NK-92 treated with Interleukin-12 subunit alpha and Interleukin-12 subunit beta, amount 100 ng/mL, for 24 hours (cell line): ENCODE data around the gene RAB10.
"Not testable (repeated sequence)": the region's sequence is repeated elsewhere in the genome, so short reads cannot be mapped to it uniquely, and the experiment has no call there.

Experiments
- DNase-seq: peaks from one replicate; lab custom pipeline; 2025; lab: John Stamatoyannopoulos, UW

The RAB10 gene

DNA sequence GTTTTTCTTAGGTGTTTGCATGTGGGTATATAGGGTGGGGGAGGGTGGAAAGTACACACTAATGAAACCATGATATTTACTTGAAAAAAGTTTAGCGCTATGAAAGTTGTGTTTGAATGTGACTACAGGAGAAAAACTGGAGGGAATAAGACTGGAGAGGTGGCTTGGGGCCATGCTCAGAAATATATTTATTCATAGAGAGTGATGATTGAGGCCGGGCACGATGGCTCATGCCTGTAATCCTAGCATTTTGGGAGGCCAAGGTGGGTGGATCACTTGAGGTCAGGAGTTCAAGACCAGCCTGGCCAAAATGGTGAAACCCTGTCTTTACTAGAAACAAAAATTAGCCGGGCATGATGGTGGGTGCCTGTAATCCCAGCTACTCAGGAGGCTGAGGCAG, 55.0 kb downstream of the RAB10 start:
- not testable (repeated sequence) for DNase-seq

- DNase-seq, result no peak
These were observed 55.5 kb downstream of the RAB10 start for GRCh38 chr2:26089337-26089736.

GRCh38 chr2:26095758-26096157, 61.9 kb downstream of the RAB10 start:
- DNase-seq, result no peak

- DNase-seq, result no peak
These were observed 66.0 kb downstream of the RAB10 start for GRCh38 chr2:26099933-26100332.

DNA sequence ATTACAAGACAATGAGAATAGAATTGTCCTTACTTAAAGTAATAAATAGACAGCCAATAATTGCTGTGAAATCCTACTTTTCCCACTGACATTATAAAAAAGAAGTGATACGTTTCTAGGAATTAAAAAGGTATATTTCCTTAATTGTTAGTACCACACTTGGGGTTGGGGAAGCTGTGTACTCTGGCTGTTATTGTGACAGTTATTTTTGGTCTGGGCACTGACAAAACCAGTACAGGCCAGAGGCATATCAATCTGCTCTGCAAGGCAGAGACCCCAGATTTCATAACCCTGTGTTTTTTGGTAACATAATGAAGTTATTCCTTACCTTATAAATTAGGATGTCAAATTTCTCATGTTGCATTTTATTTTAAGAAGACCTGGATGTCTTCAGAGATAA, 66.5 kb downstream of the RAB10 start:
- DNase-seq, result no peak

- DNase-seq, result no peak
These were observed 69.9 kb downstream of the RAB10 start for GRCh38 chr2:26103752-26104151.

DNA sequence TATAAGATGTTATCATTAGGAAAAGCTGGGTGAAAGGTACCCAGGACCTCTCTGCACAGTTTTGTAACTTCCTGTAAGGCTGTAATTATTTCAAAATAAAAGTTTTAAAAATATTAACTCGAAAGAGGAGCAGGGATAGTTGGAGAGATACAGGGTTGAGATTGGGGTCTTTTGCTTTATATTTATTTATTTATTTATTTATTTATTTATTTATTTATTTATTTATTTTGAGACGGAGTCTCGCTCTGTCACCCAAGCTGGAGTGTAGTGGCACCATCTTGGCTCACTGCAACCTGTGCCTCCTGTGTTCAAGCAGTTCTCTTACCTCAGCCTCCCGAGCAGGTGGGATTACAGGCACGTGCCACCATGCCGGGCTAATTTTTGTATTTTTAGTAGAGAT, 74.8 kb downstream of the RAB10 start:
- DNase-seq, result not testable (repeated sequence)

GRCh38 chr2:26112201-26112600, 78.3 kb downstream of the RAB10 start:
- no peak for DNase-seq

- no peak for DNase-seq
These were observed 80.3 kb downstream of the RAB10 start for GRCh38 chr2:26114151-26114550.

DNA sequence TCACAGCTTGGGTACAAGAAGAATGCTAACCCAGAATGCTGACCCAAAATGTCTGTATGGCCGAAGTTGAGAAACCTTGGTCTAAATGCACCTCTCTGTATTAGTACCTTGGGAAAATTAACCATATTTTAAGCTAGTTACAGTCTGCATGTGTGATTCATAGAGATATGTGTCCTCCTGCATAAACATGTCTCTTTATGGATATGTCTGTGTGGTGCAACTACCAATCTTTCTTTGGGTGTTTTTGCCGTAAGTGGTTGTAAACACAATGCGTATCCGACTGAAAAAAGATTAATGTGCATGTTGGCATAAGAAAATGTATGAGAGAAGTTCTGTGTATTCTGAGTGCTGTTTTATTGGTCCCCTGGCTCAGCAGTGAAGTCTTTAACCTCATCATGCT, 84.8 kb downstream of the RAB10 start:
- DNase-seq, result no peak

- DNase-seq, result no peak
These were observed 85.6 kb downstream of the RAB10 start for GRCh38 chr2:26119521-26119920.

- DNase-seq, result no peak
These were observed 88.7 kb downstream of the RAB10 start for GRCh38 chr2:26122630-26123029.

GRCh38 chr2:26123426-26123825, 89.5 kb downstream of the RAB10 start:
- no peak for DNase-seq

GRCh38 chr2:26126074-26126473, 92.2 kb downstream of the RAB10 start:
- DNase-seq, result no peak

DNA sequence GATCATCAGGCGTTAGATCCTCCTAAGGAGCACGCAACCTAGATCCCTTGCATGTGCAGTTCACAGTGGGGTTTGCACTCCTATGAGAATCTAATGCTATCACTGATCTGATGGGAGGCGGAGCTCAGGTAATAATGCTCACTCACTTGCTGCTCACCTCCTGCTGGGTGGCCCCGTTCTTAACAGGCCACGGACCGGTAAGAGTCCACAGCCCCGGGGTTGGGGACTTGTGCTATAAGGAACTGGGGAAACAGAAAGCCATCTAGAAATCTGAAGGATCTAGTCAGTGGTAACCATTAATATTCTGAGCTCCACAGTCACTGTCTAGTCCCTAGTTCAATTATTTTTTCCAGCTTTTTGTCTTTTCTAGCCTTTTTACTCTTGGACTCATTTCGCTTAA, 94.3 kb downstream of the RAB10 start:
- no peak for DNase-seq

DNA sequence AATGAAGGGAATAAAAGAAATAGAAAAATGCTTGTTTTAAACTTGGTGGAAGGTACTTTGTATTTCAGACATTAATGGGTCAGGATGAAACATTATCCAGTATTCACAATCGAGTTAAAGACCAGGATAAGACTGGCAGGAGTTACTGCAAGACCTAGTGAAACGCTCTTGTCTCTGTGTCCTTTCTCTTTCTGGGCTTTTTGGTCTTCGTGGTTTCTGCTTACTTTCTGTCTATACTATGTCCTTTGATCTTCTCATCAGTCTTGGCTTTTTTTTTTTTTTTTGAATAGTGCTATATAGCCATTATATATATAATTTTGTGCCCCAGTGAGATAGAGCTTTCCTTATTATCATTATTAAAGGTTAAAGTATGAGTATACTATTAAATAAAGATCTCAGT, 96.9 kb downstream of the RAB10 start:
- DNase-seq, result no peak

DNA sequence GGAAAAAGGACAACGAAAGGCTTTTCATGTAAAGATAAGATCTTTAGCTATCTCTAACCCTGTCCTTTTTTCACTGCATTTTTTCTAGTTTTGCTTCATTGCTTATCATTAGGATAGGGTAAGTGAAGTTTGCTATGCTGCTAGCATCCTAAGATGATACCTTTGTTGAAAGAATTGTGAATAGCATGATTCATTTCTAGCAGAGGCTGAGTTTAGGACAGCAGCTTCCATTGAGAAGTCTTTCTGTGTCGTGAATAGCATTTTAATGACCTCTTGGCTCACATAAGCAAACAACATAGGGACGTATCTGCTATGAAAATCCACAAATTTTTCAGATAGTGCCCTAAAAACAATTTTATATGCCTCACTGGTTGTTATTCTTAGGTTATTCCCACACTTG, 102.6 kb downstream of the RAB10 start:
- DNase-seq, result no peak

- DNase-seq, result no peak
These were observed 105.6 kb downstream of the RAB10 start for GRCh38 chr2:26139269-26140183.

DNA sequence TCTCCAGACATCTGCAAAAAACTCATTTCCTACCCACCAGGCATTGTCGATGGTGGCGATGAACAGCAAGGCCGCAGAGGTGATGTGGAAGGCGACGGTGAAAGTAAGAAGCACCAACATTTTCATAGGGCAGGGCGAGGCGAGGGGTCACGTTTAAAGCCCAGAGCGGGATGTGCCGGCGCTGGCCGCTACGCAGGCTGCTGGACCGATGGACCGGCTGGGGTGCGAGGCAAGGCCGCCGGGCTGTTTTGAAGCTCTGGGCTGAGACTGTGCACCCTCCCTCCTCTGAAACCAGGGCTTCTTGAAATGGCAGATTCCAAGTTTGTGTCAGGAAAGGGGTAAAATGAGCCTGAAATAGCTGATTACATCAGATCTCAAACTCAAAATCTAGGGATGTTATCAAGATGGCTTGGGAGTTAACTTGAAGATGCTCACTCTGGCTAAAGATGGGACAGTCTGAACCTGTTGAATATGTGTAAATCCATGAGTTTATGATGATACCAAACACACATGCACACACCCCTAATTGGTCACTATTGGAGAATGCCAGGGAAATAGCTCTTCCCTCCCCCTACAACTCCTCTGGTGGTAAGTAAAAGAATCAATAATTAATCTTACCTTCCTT, 107.4 kb downstream of the RAB10 start:
- no peak for DNase-seq

DNA sequence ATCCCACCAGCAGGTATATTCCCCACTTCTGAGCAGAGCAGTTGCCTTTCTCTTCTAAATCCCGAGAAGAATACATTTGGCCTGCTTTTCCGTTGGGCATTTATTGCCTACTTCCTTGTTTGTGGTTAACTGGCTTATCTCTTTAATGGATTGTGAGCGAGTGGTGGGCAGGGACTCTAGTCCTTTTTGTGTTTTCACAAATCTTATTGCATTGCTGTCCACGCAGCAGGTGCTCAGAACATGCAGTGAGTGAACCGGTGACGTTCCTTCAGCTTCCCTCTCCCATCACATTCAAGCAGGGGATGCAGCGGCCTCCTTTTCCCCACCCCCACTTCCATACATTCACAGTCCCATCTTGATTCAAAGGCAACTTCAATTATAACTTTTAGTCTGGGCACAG, 110.1 kb downstream of the RAB10 start:
- DNase-seq, result no peak

DNA sequence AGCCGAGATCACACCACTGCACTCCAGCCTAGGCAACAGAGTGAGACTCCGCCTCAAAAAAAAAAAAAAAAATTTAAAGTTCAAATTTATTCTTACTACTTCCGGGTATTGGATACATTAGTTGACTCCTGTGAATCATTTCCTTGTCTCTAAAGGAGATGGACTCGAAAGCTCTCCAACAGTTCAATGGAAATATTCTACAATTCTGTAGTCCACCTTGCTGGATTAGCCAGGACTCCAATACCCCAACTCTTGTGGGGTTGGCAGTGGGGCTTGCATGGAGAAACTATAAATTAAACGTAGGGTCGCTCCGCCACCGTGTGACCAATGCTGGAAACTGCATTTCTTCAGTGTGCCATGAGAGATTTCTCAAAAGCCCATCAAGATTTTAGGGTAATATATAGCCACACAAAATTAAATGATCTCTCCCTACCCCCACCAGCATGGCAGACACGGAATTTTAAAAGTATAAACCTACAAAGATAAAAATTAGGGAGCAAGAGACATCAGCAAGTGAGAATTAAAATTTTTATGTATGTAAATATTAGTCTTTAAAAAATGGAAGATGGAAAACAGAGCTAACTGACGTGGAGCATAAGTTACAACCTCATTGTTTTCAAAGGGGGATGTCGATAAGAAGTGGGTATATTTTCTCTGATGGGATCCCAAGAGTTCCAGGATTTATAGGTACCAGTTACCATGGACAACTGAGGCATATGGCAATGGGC, 111.2 kb downstream of the RAB10 start:
- DNase-seq, result peak; percentile 12

GRCh38 chr2:26148501-26148900, 114.6 kb downstream of the RAB10 start:
- no peak for DNase-seq

GRCh38 chr2:26150243-26150642, 116.4 kb downstream of the RAB10 start:
- DNase-seq, result no peak
